Measurements from ENCODE around the gene TYMP. TPM values are rescaled to one million over a fixed set of nuclear protein-coding genes. Genes with fewer than 3 reads are reported as not detected.
"Not testable (repeated sequence)": the region's sequence is repeated elsewhere in the genome, so short reads cannot be mapped to it uniquely, and the experiment has no call there.

TYMP gene
- polyA plus RNA-seq, 1 donor (not counting 4 experiments of a cell fraction or from before 2014, with no cell fraction given) = 25.5 TPM

GRCh38 chr22:50544078-50544745, 14.4 kb upstream of the TYMP start:
- peak overlapping the region; percentile 42 for H3K27ac ChIP-seq (ENCODE audit: control insufficient read depth, insufficient read depth, low read length)
- no peaks in the 10 kb centered on the region for H3K79me2 ChIP-seq (ENCODE audit: control insufficient read depth, insufficient read depth, low read length)
- H4K20me1 ChIP-seq (ENCODE audit: control insufficient read depth, extremely low read depth, insufficient read depth, low read length) = no peaks in the 10 kb centered on the region
- dilution Hi-C loops (cut with MboI; ENCODE audit: extremely low pct_ligation_motif_present, low sequenced_read_pairs) = no loop called here
- H3K9me1 ChIP-seq (ENCODE audit: control insufficient read depth, extremely low read depth, insufficient read depth, low read length) = no peaks in the 10 kb centered on the region
- peak overlapping the region in 2 of 3 experiments; percentile 13 to 43 for H3K4me3 ChIP-seq (ENCODE audit: control insufficient read depth in 2 of 3, extremely low read depth in 1 of 3, insufficient read depth in 2 of 3, low read depth in 1 of 3, low read length in 3 of 3)
- FAIRE-seq (no peak), DNase-seq (ENCODE audit: low read depth, low spot score) (no peak)
- H2AFZ ChIP-seq (ENCODE audit: control insufficient read depth, low read length) = peak overlapping the region; percentile 49
- peaks cover 13% of the 10 kb centered on the region for H3K27me3 ChIP-seq (ENCODE audit: control insufficient read depth, extremely low read depth, insufficient read depth, low read length)
- TF ChIP-seq CTCF (optimal IDR thresholded peaks at IDR 0.05 in 1 of 3, IDR thresholded peaks at IDR 0.05 in 1 of 3, conservative IDR thresholded peaks at IDR 0.05 in 1 of 3; ENCODE audit: extremely low read depth in 1 of 3, insufficient read depth in 2 of 3, low read length in 3 of 3) = peak; percentile 42 to 72 (median 50)
- no peak for TF ChIP-seq EZH2 (IDR thresholded peaks at IDR 0.05; ENCODE audit: low read length)
- H3K4me2 ChIP-seq (ENCODE audit: control insufficient read depth, extremely low read depth, insufficient read depth, low read depth, low read length) = peak overlapping the region; percentile 68
- H3K4me1 ChIP-seq (ENCODE audit: control insufficient read depth, extremely low read depth, insufficient read depth, low read length) = peaks cover 45% of the 10 kb centered on the region
- H3K9ac ChIP-seq (ENCODE audit: control insufficient read depth, extremely low read depth, insufficient read depth, low read length) = peak overlapping the region; percentile 65
- no peaks in the 10 kb centered on the region for H3K36me3 ChIP-seq (ENCODE audit: control insufficient read depth in 2 of 2, extremely low read depth in 1 of 2, insufficient read depth in 2 of 2, low read length in 2 of 2)
- H3K9me3 ChIP-seq (ENCODE audit: control insufficient read depth, low read depth, low read length) = no peaks in the 10 kb centered on the region

- FAIRE-seq (no peak), DNase-seq (ENCODE audit: low read depth, low spot score) (no peak)
- no peaks in the 10 kb centered on the region for H3K79me2 ChIP-seq (ENCODE audit: control insufficient read depth, insufficient read depth, low read length)
- peaks cover 7% of the 10 kb centered on the region for H3K27me3 ChIP-seq (ENCODE audit: control insufficient read depth, extremely low read depth, insufficient read depth, low read length)
- H3K9me1 ChIP-seq (ENCODE audit: control insufficient read depth, extremely low read depth, insufficient read depth, low read length) = no peaks in the 10 kb centered on the region
- H3K9me3 ChIP-seq (ENCODE audit: control insufficient read depth, low read depth, low read length) = no peaks in the 10 kb centered on the region
- H3K4me2 ChIP-seq (ENCODE audit: control insufficient read depth, extremely low read depth, insufficient read depth, low read depth, low read length) = no peak overlapping the region
- H3K27ac ChIP-seq (ENCODE audit: control insufficient read depth, insufficient read depth, low read length) = peak overlapping the region; percentile 98
- H3K36me3 ChIP-seq (ENCODE audit: control insufficient read depth in 2 of 2, extremely low read depth in 1 of 2, insufficient read depth in 2 of 2, low read length in 2 of 2) = no peaks in the 10 kb centered on the region
- TF ChIP-seq EZH2 (IDR thresholded peaks at IDR 0.05; ENCODE audit: low read length) (no peak), CTCF (optimal IDR thresholded peaks at IDR 0.05 in 1 of 3, IDR thresholded peaks at IDR 0.05 in 1 of 3, conservative IDR thresholded peaks at IDR 0.05 in 1 of 3; ENCODE audit: extremely low read depth in 1 of 3, insufficient read depth in 2 of 3, low read length in 3 of 3) (peak in 1 of 3 experiments; percentile 27)
- peaks cover 56% of the 10 kb centered on the region for H3K4me1 ChIP-seq (ENCODE audit: control insufficient read depth, extremely low read depth, insufficient read depth, low read length)
- H3K4me3 ChIP-seq (ENCODE audit: control insufficient read depth in 2 of 3, extremely low read depth in 1 of 3, insufficient read depth in 2 of 3, low read depth in 1 of 3, low read length in 3 of 3) = no peak overlapping the region
- H4K20me1 ChIP-seq (ENCODE audit: control insufficient read depth, extremely low read depth, insufficient read depth, low read length) = no peaks in the 10 kb centered on the region
- no peak overlapping the region for H2AFZ ChIP-seq (ENCODE audit: control insufficient read depth, low read length)
- H3K9ac ChIP-seq (ENCODE audit: control insufficient read depth, extremely low read depth, insufficient read depth, low read length) = peak overlapping the region; percentile 24
- dilution Hi-C loops (cut with MboI; ENCODE audit: extremely low pct_ligation_motif_present, low sequenced_read_pairs) = no loop called here
These were observed 12.7 kb upstream of the TYMP start for GRCh38 chr22:50542416-50542927.

GRCh38 chr22:50541667-50542026, 11.8 kb upstream of the TYMP start:
- dilution Hi-C loops (cut with MboI; ENCODE audit: extremely low pct_ligation_motif_present, low sequenced_read_pairs); H3K27me3 ChIP-seq (ENCODE audit: control insufficient read depth, extremely low read depth, insufficient read depth, low read length); H2AFZ ChIP-seq (ENCODE audit: control insufficient read depth, low read length); DNase-seq (ENCODE audit: low read depth, low spot score); H4K20me1 ChIP-seq (ENCODE audit: control insufficient read depth, extremely low read depth, insufficient read depth, low read length); H3K79me2 ChIP-seq (ENCODE audit: control insufficient read depth, insufficient read depth, low read length); H3K4me2 ChIP-seq (ENCODE audit: control insufficient read depth, extremely low read depth, insufficient read depth, low read depth, low read length); H3K4me3 ChIP-seq (ENCODE audit: control insufficient read depth in 2 of 3, extremely low read depth in 1 of 3, insufficient read depth in 2 of 3, low read depth in 1 of 3, low read length in 3 of 3); H3K9me1 ChIP-seq (ENCODE audit: control insufficient read depth, extremely low read depth, insufficient read depth, low read length); H3K9me3 ChIP-seq (ENCODE audit: control insufficient read depth, low read depth, low read length); H3K36me3 ChIP-seq (ENCODE audit: control insufficient read depth in 2 of 2, extremely low read depth in 1 of 2, insufficient read depth in 2 of 2, low read length in 2 of 2): not testable (repeated sequence)
- H3K27ac ChIP-seq (ENCODE audit: control insufficient read depth, insufficient read depth, low read length) = peak overlapping the region; percentile 98
- H3K4me1 ChIP-seq (ENCODE audit: control insufficient read depth, extremely low read depth, insufficient read depth, low read length) = peaks cover 56% of the 10 kb centered on the region
- peak overlapping the region; percentile 45 for H3K9ac ChIP-seq (ENCODE audit: control insufficient read depth, extremely low read depth, insufficient read depth, low read length)
- peak; percentile 41 for FAIRE-seq

Measured in keratinocyte (primary cell).